HEK293 (cell line): Measurements from ENCODE around the gene MAD2L1BP.

Experiments
- HOXA7 ChIP-seq: sonication (generic); formaldehyde crosslinking; IDR thresholded peaks from 2 replicates; pipeline ENCODE4 v1.8.1; 2022; ENCODE audit warnings: missing genetic modification reagents, borderline replicate concordance
- KLF16 ChIP-seq: fragments of 450-650 bp; formaldehyde crosslinking; IDR thresholded peaks from 2 replicates; pipeline ENCODE4 v1.5.1; 2017; ENCODE audit warnings: missing biosample characterization, missing genetic modification characterization
- KLF7 ChIP-seq: fragments of 450-650 bp; formaldehyde crosslinking; IDR thresholded peaks from 2 replicates; pipeline ENCODE4 v1.5.1; 2016; ENCODE audit warnings: missing biosample characterization, missing genetic modification characterization, borderline replicate concordance
- MEIS1 ChIP-seq: sonication (generic); formaldehyde crosslinking; IDR thresholded peaks from 2 replicates; pipeline ENCODE4 v1.8.1; 2022; ENCODE audit warnings: missing genetic modification reagents, mild to moderate bottlenecking, borderline replicate concordance
- SP7 ChIP-seq: fragments of 450-650 bp; formaldehyde crosslinking; IDR thresholded peaks from 2 replicates; pipeline ENCODE4 v1.5.1; 2016; ENCODE audit warnings: missing biosample characterization, missing genetic modification characterization
- ZEB2 ChIP-seq: fragments of 450-650 bp; formaldehyde crosslinking; IDR thresholded peaks from 2 replicates; pipeline ENCODE4 v1.5.1; 2016; ENCODE audit warnings: missing biosample characterization, missing genetic modification characterization
- ZNF114 ChIP-seq: fragments of 450-650 bp; formaldehyde crosslinking; IDR thresholded peaks from 2 replicates; pipeline ENCODE4 v1.5.0; 2017; ENCODE audit warnings: missing biosample characterization, missing genetic modification characterization
- ZNF138 ChIP-seq: fragments of 450-650 bp; formaldehyde crosslinking; IDR thresholded peaks from 2 replicates; pipeline ENCODE4 v1.5.1; 2016; ENCODE audit warnings: missing biosample characterization, missing genetic modification characterization, borderline replicate concordance
- ZNF174 ChIP-seq: fragments of 450-650 bp; formaldehyde crosslinking; IDR thresholded peaks from 2 replicates; pipeline ENCODE4 v1.5.0; 2017; ENCODE audit warnings: missing biosample characterization, mild to moderate bottlenecking, missing genetic modification characterization
- ZNF324 ChIP-seq: fragments of 450-650 bp; formaldehyde crosslinking; IDR thresholded peaks from 2 replicates; pipeline ENCODE4 v1.5.1; 2016; ENCODE audit warnings: missing biosample characterization, missing genetic modification characterization
- ZNF366 ChIP-seq: fragments of 450-650 bp; formaldehyde crosslinking; conservative IDR thresholded peaks from 2 replicates; pipeline ENCODE4 v1.5.1; 2016; ENCODE audit warnings: missing biosample characterization, missing genetic modification characterization
- ZNF473 ChIP-seq: fragments of 450-650 bp; formaldehyde crosslinking; IDR thresholded peaks from 2 replicates; pipeline ENCODE4 v1.5.1; 2017; ENCODE audit warnings: missing biosample characterization, missing genetic modification characterization
- ZNF514 ChIP-seq: fragments of 450-650 bp; formaldehyde crosslinking; IDR thresholded peaks from 2 replicates; pipeline ENCODE4 v1.5.1; 2016; ENCODE audit warnings: missing biosample characterization, missing genetic modification characterization
- ZNF530 ChIP-seq: fragments of 450-650 bp; formaldehyde crosslinking; IDR thresholded peaks from 2 replicates; pipeline ENCODE4 v1.5.1; 2016; ENCODE audit warnings: low read depth, missing biosample characterization, missing genetic modification characterization
- ZNF571 ChIP-seq: fragments of 450-650 bp; formaldehyde crosslinking; IDR thresholded peaks from 2 replicates; pipeline ENCODE4 v1.5.0; 2017; ENCODE audit warnings: missing biosample characterization, missing genetic modification characterization
- ZNF596 ChIP-seq: fragments of 450-650 bp; IDR thresholded peaks from 2 replicates; pipeline ENCODE4 v1.5.0; 2018; ENCODE audit warnings: missing biosample characterization, mild to moderate bottlenecking, missing genetic modification characterization, moderate library complexity
- ZNF776 ChIP-seq: fragments of 450-650 bp; formaldehyde crosslinking; IDR thresholded peaks from 2 replicates; pipeline ENCODE4 v1.5.0; 2017; ENCODE audit warnings: missing biosample characterization, missing genetic modification characterization, borderline replicate concordance
- ZSCAN30 ChIP-seq: fragments of 450-650 bp; IDR thresholded peaks from 2 replicates; pipeline ENCODE4 v1.5.1; 2018; ENCODE audit warnings: missing biosample characterization, mild to moderate bottlenecking, missing genetic modification characterization, moderate library complexity
- TF ChIP-seq, protein P1 (sequence below): fragments of 450-650 bp; formaldehyde crosslinking; IDR thresholded peaks from 2 replicates; pipeline ENCODE4 v1.5.1; 2016; ENCODE audit warnings: missing biosample characterization, missing genetic modification characterization
- TF ChIP-seq, protein P2 (sequence below): fragments of 450-650 bp; formaldehyde crosslinking; IDR thresholded peaks from 2 replicates; pipeline ENCODE4; 2016; ENCODE audit warnings: missing biosample characterization, missing genetic modification characterization
- TF ChIP-seq, protein P3 (sequence below): fragments of 450-650 bp; formaldehyde crosslinking; conservative IDR thresholded peaks from 2 replicates; pipeline ENCODE4 v1.5.1; 2016; ENCODE audit warnings: low read depth, missing biosample characterization, missing genetic modification characterization
- TF ChIP-seq, protein P4 (sequence below): fragments of 450-650 bp; formaldehyde crosslinking; IDR thresholded peaks from 2 replicates; pipeline ENCODE4 v1.5.1; 2016; ENCODE audit warnings: missing biosample characterization, missing genetic modification characterization
- TF ChIP-seq, protein P5 (sequence below): fragments of 450-650 bp; formaldehyde crosslinking; IDR thresholded peaks from 2 replicates; pipeline ENCODE4 v1.5.1; 2016; ENCODE audit warnings: missing biosample characterization, missing genetic modification characterization

MAD2L1BP gene

DNA sequence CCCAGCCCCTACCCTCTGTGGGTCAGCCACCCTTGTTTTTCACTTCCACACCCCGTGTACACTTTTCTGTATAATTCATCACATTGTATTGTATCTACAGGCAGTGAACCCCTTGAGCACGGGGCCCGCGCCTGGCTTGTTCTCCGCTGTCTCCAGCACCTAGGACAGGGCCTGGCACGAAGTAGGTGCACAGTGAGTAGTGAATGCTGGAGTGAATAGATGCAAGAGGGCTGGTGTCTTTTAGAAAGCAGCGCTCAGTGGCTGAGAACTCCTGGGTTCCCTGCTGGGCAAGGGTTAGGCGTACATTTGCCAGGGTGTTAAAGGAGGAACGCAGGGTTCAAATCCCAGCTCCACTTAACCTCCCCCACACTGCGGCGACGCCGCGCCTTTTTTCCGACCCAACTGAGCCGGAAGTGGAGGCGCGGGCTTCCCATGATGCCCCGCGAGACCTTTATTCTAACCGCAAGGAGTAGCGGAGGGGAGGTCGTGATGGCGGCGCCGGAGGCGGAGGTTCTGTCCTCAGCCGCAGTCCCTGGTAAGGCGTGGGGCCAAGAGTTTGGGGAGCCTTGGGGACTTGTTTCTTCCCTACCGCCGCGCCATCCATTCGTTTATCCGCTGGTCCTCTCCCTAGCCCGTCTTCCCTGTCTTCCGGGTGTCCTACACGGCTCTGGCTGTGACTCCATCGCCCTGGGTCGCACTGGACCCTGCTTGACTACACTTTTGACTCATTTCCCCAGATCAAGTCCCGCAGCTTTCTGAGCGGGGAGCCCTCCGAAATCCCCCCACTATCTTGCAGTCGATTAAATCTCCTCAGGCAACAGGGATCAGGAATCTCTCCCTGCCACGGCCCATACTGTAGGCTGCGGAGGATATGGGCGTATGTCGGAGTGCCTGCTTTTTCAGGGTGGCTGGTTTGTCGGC is at the start of gene MAD2L1BP (continued):
- TF ChIP-seq ZEB2 (tag by site-specific recombination): peak; percentile 84
- no peak; the same call in 1 of the 2 replicates for TF ChIP-seq KLF16 (tag by site-specific recombination)
- TF ChIP-seq, protein P1, sequence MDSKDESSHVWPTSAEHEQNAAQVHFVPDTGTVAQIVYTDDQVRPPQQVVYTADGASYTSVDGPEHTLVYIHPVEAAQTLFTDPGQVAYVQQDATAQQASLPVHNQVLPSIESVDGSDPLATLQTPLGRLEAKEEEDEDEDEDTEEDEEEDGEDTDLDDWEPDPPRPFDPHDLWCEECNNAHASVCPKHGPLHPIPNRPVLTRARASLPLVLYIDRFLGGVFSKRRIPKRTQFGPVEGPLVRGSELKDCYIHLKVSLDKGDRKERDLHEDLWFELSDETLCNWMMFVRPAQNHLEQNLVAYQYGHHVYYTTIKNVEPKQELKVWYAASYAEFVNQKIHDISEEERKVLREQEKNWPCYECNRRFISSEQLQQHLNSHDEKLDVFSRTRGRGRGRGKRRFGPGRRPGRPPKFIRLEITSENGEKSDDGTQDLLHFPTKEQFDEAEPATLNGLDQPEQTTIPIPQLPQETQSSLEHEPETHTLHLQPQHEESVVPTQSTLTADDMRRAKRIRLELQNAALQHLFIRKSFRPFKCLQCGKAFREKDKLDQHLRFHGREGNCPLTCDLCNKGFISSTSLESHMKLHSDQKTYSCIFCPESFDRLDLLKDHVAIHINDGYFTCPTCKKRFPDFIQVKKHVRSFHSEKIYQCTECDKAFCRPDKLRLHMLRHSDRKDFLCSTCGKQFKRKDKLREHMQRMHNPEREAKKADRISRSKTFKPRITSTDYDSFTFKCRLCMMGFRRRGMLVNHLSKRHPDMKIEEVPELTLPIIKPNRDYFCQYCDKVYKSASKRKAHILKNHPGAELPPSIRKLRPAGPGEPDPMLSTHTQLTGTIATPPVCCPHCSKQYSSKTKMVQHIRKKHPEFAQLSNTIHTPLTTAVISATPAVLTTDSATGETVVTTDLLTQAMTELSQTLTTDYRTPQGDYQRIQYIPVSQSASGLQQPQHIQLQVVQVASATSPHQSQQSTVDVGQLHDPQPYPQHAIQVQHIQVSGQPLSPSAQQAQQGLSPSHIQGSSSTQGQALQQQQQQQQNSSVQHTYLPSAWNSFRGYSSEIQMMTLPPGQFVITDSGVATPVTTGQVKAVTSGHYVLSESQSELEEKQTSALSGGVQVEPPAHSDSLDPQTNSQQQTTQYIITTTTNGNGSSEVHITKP: peak; percentile 42; the same call in 1 of the 2 replicates
- no peak for TF ChIP-seq MEIS1 (CRISPR knock-in tag)
- TF ChIP-seq ZNF366 (tag by site-specific recombination): peak; percentile 45; the same call in 1 of the 2 replicates
- peak; percentile 68; the same call in 1 of the 2 replicates for TF ChIP-seq KLF7 (tag by site-specific recombination)
- no peak for TF ChIP-seq ZNF530 (tag by site-specific recombination)
- TF ChIP-seq ZSCAN30 (tag by site-specific recombination): no peak; the same call in 1 of the 2 replicates
- TF ChIP-seq ZNF596 (tag by site-specific recombination): no peak
- TF ChIP-seq, protein P2, sequence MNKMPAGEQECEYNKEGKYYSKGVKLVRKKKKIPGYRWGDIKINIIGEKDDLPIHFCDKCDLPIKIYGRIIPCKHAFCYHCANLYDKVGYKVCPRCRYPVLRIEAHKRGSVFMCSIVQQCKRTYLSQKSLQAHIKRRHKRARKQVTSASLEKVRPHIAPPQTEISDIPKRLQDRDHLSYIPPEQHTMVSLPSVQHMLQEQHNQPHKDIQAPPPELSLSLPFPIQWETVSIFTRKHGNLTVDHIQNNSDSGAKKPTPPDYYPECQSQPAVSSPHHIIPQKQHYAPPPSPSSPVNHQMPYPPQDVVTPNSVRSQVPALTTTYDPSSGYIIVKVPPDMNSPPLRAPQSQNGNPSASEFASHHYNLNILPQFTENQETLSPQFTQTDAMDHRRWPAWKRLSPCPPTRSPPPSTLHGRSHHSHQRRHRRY: no peak
- 0 out of 2 replicates have a peak, but pooled peaks have one; percentile 15 for TF ChIP-seq ZNF324 (tag by site-specific recombination)
- no peak for TF ChIP-seq ZNF514 (tag by site-specific recombination)
- TF ChIP-seq SP7 (tag by site-specific recombination): peak; percentile 83
- TF ChIP-seq, protein P3, sequence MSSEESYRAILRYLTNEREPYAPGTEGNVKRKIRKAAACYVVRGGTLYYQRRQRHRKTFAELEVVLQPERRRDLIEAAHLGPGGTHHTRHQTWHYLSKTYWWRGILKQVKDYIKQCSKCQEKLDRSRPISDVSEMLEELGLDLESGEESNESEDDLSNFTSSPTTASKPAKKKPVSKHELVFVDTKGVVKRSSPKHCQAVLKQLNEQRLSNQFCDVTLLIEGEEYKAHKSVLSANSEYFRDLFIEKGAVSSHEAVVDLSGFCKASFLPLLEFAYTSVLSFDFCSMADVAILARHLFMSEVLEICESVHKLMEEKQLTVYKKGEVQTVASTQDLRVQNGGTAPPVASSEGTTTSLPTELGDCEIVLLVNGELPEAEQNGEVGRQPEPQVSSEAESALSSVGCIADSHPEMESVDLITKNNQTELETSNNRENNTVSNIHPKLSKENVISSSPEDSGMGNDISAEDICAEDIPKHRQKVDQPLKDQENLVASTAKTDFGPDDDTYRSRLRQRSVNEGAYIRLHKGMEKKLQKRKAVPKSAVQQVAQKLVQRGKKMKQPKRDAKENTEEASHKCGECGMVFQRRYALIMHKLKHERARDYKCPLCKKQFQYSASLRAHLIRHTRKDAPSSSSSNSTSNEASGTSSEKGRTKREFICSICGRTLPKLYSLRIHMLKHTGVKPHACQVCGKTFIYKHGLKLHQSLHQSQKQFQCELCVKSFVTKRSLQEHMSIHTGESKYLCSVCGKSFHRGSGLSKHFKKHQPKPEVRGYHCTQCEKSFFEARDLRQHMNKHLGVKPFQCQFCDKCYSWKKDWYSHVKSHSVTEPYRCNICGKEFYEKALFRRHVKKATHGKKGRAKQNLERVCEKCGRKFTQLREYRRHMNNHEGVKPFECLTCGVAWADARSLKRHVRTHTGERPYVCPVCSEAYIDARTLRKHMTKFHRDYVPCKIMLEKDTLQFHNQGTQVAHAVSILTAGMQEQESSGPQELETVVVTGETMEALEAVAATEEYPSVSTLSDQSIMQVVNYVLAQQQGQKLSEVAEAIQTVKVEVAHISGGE (tag by site-specific recombination): peak; percentile 59
- TF ChIP-seq ZNF473 (tag by site-specific recombination): no peak
- TF ChIP-seq HOXA7 (CRISPR knock-in tag): no peak
- TF ChIP-seq ZNF138: no peak
- TF ChIP-seq, protein P4, sequence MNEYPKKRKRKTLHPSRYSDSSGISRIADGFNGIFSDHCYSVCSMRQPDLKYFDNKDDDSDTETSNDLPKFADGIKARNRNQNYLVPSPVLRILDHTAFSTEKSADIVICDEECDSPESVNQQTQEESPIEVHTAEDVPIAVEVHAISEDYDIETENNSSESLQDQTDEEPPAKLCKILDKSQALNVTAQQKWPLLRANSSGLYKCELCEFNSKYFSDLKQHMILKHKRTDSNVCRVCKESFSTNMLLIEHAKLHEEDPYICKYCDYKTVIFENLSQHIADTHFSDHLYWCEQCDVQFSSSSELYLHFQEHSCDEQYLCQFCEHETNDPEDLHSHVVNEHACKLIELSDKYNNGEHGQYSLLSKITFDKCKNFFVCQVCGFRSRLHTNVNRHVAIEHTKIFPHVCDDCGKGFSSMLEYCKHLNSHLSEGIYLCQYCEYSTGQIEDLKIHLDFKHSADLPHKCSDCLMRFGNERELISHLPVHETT: 0 out of 2 replicates have a peak, but pooled peaks have one; percentile 40
- TF ChIP-seq ZNF114: no peak
- TF ChIP-seq, protein P5, sequence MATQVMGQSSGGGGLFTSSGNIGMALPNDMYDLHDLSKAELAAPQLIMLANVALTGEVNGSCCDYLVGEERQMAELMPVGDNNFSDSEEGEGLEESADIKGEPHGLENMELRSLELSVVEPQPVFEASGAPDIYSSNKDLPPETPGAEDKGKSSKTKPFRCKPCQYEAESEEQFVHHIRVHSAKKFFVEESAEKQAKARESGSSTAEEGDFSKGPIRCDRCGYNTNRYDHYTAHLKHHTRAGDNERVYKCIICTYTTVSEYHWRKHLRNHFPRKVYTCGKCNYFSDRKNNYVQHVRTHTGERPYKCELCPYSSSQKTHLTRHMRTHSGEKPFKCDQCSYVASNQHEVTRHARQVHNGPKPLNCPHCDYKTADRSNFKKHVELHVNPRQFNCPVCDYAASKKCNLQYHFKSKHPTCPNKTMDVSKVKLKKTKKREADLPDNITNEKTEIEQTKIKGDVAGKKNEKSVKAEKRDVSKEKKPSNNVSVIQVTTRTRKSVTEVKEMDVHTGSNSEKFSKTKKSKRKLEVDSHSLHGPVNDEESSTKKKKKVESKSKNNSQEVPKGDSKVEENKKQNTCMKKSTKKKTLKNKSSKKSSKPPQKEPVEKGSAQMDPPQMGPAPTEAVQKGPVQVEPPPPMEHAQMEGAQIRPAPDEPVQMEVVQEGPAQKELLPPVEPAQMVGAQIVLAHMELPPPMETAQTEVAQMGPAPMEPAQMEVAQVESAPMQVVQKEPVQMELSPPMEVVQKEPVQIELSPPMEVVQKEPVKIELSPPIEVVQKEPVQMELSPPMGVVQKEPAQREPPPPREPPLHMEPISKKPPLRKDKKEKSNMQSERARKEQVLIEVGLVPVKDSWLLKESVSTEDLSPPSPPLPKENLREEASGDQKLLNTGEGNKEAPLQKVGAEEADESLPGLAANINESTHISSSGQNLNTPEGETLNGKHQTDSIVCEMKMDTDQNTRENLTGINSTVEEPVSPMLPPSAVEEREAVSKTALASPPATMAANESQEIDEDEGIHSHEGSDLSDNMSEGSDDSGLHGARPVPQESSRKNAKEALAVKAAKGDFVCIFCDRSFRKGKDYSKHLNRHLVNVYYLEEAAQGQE: peak; percentile 98
- no peak for TF ChIP-seq ZNF571
- TF ChIP-seq ZNF174: no peak
- TF ChIP-seq ZNF776 (tag by site-specific recombination): no peak
